Neural cell (in vitro differentiated cells): Measurements from ENCODE around the gene CAPZA2. TPM values are rescaled to one million over a fixed set of nuclear protein-coding genes. Genes with fewer than 3 reads are reported as not detected.

Experiments
- H2AFZ ChIP-seq: fragments of 200-600, 300-800 bp; sonication (generic), shearing (Covaris generic); 2 replicates; pipeline ENCODE4 v1.6.0; 2014; ENCODE audit warnings: low read depth, mild to moderate bottlenecking, antibody characterized with exemption, low read length, moderate library complexity
- H3F3A ChIP-seq: fragments of 200-600 bp; shearing (Covaris generic); 2 replicates; pipeline ENCODE4 v1.6.1; 2016; ENCODE audit warnings: mild to moderate bottlenecking, moderate library complexity, mixed read lengths, antibody characterized with exemption, low read length; ENCODE audit not compliant: insufficient read depth, poor library complexity, severe bottlenecking
- H3K27ac ChIP-seq: fragments of 200-600, 300-800 bp; sonication (generic), shearing (Covaris generic); 2 replicates; pipeline ENCODE4 v1.5.1; 2014; ENCODE audit warnings: mild to moderate bottlenecking, low read length, moderate library complexity
- H3K27me3 ChIP-seq: fragments of 300-800, 200-600 bp; sonication (generic), shearing (Covaris generic); 2 replicates; pipeline ENCODE4 v1.6.0; 2014; ENCODE audit warnings: mild to moderate bottlenecking, low read depth, low read length, moderate library complexity; ENCODE audit not compliant: insufficient read depth
- H3K36me3 ChIP-seq: fragments of 300-800, 200-600 bp; sonication (generic), shearing (Covaris generic); 2 replicates; pipeline ENCODE4 v1.5.1; 2014; ENCODE audit warnings: mild to moderate bottlenecking, antibody characterized with exemption, low read length, moderate library complexity; ENCODE audit not compliant: insufficient read depth
- H3K4me2 ChIP-seq: fragments of 300-800, 200-600 bp; sonication (generic), shearing (Covaris generic); 2 replicates; pipeline ENCODE4 v1.6.0; 2014; ENCODE audit warnings: mild to moderate bottlenecking, low read length
- H3K4me3 ChIP-seq: fragments of 300-800, 200-600 bp; sonication (generic), shearing (Covaris generic); 2 replicates; pipeline ENCODE4 v1.5.1; 2014; ENCODE audit warnings: mild to moderate bottlenecking, low read length, moderate library complexity
- H3K79me2 ChIP-seq: fragments of 200-600 bp; shearing (Covaris generic); replicated peaks from 2 replicates; pipeline ENCODE4 v1.6.0; 2014; ENCODE audit warnings: mild to moderate bottlenecking, low read length, moderate library complexity; ENCODE audit not compliant: insufficient read depth
- H3K9ac ChIP-seq: fragments of 300-800, 200-600 bp; sonication (generic), shearing (Covaris generic); 2 replicates; pipeline ENCODE4 v1.6.1; 2016; ENCODE audit warnings: mild to moderate bottlenecking, low read length, mixed read lengths
- H3K9me2 ChIP-seq: fragments of 200-600 bp; shearing (Covaris generic); 2 replicates; pipeline ENCODE4 v1.6.1; 2016; ENCODE audit warnings: mild to moderate bottlenecking, low read length, mixed read lengths; ENCODE audit not compliant: insufficient read depth
- H3K9me3 ChIP-seq: fragments of 200-600, 300-800 bp; sonication (generic), shearing (Covaris generic); 2 replicates; pipeline ENCODE4 v1.6.1; 2016; ENCODE audit warnings: mild to moderate bottlenecking, mixed run types, low read length, moderate library complexity, mixed read lengths
- H4K20me1 ChIP-seq: fragments of 200-600 bp; shearing (Covaris generic); 2 replicates; pipeline ENCODE4 v1.6.1; 2016; ENCODE audit warnings: mild to moderate bottlenecking, mixed run types; ENCODE audit not compliant: insufficient read depth
- EP300 ChIP-seq: fragments of 450-650 bp; conservative IDR thresholded peaks from 2 replicates; pipeline ENCODE4 v1.6.1; 2014; ENCODE audit warnings: antibody characterized with exemption, mild to moderate bottlenecking, moderate library complexity; ENCODE audit not compliant: poor library complexity, severe bottlenecking
- EZH2 ChIP-seq: fragments of 200-600, 300-800 bp; shearing (Covaris generic), sonication (generic); IDR thresholded peaks from 2 replicates; pipeline ENCODE4 v1.6.1; 2014; ENCODE audit warnings: antibody characterized with exemption, low read length, borderline replicate concordance, mild to moderate bottlenecking; ENCODE audit not compliant: insufficient read depth, poor library complexity, severe bottlenecking
- MXI1 ChIP-seq: fragments of 450-650 bp; conservative IDR thresholded peaks from 2 replicates; pipeline ENCODE4 v1.6.1; 2014; ENCODE audit warnings: antibody characterized with exemption, mild to moderate bottlenecking; ENCODE audit not compliant: poor library complexity, severe bottlenecking
- POLR2AphosphoS5 ChIP-seq: IDR thresholded peaks from 2 replicates; pipeline ENCODE4 v1.6.1; 2012
- RAD21 ChIP-seq: fragments of 450-650 bp; conservative IDR thresholded peaks from 2 replicates; pipeline ENCODE4 v1.6.1; 2014; ENCODE audit warnings: antibody characterized with exemption, mild to moderate bottlenecking, moderate library complexity
- REST ChIP-seq: IDR thresholded peaks from 2 replicates; pipeline ENCODE4 v1.6.1; 2012; ENCODE audit warnings: borderline replicate concordance
- SMC3 ChIP-seq: fragments of 450-650 bp; conservative IDR thresholded peaks from 2 replicates; pipeline ENCODE4 v1.6.1; 2014; ENCODE audit warnings: antibody characterized with exemption, mild to moderate bottlenecking, moderate library complexity; ENCODE audit not compliant: poor library complexity
- TAF1 ChIP-seq: IDR thresholded peaks from 2 replicates; pipeline ENCODE4 v1.6.1; 2012; ENCODE audit warnings: low read depth
- polyA plus RNA-seq: library from polyadenylated mRNA; depleted of rRNA; stranded (reverse); fragments of >200 nt; gene quantifications from 2 replicates; pipeline ENCODE4 v1.2.3, GENCODE V29; 2014
- TF ChIP-seq, protein P1 (sequence below): fragments of 450-650 bp; IDR thresholded peaks from 2 replicates; pipeline ENCODE4 v1.5.1; 2014; ENCODE audit warnings: antibody characterized with exemption, mild to moderate bottlenecking, moderate library complexity; ENCODE audit not compliant: poor library complexity, severe bottlenecking

Gene CAPZA2
- polyA plus RNA-seq, 1 donor from 2014 or later: 191 TPM

GRCh38 chr7:116832692-116833091 is 29.7 kb upstream of the CAPZA2 start:
- Histone ChIP-seq H2AFZ (no peak overlapping the region), H3K4me2 (no peak overlapping the region), H3K9ac (no peak overlapping the region), H3K36me3 (no peaks in the 10 kb centered on the region), H3K27ac (no peak overlapping the region), H3K27me3 (no peaks in the 10 kb centered on the region), H3K4me3 (no peak overlapping the region), H4K20me1 (no peaks in the 10 kb centered on the region), H3K9me2 (no peaks in the 10 kb centered on the region), H3K79me2 (no peaks in the 10 kb centered on the region), H3K9me3 (no peaks in the 10 kb centered on the region), H3F3A (no peaks in the 10 kb centered on the region)
- TF ChIP-seq REST (no peak), POLR2AphosphoS5 (no peak), RAD21 (no peak), SMC3 (no peak), TAF1 (no peak), EP300 (no peak), EZH2 (no peak), MXI1 (no peak)
- TF ChIP-seq, protein P1, sequence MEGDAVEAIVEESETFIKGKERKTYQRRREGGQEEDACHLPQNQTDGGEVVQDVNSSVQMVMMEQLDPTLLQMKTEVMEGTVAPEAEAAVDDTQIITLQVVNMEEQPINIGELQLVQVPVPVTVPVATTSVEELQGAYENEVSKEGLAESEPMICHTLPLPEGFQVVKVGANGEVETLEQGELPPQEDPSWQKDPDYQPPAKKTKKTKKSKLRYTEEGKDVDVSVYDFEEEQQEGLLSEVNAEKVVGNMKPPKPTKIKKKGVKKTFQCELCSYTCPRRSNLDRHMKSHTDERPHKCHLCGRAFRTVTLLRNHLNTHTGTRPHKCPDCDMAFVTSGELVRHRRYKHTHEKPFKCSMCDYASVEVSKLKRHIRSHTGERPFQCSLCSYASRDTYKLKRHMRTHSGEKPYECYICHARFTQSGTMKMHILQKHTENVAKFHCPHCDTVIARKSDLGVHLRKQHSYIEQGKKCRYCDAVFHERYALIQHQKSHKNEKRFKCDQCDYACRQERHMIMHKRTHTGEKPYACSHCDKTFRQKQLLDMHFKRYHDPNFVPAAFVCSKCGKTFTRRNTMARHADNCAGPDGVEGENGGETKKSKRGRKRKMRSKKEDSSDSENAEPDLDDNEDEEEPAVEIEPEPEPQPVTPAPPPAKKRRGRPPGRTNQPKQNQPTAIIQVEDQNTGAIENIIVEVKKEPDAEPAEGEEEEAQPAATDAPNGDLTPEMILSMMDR: no peak

DNA sequence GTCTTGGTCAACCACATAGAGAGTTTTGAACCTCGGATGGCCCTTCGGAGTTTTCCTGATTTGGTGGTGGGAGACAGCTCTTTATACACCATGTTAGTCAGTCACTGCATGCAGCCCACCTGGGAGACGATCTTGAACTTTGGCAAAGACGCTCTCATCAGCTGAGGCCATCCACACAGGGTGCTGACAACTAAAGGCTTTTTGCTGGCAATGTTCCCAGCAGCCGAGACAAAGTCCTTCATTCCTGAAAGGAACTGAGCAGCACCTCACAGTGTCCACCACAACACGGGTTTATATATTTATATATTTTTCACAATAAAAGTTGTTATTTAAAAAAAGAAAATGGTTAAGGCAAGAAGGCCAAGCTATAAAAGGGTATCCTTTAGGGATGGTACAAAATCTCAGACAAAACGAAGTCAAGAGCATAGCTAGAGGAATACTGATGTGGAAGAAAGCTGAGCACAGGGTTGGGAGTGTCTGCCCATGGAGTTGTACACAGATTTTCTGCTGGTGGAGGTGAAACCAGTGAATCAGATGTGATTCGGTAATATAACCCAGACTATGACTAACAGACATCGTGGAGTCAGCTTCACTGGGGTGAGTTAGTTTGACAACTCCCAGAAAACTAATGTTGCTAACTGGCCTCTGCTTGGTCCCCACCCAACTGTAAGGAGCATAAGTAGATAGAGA is 27.4 kb upstream of the CAPZA2 start:
- Histone ChIP-seq H3K27ac (no peak overlapping the region), H3K9ac (no peak overlapping the region), H3K9me3 (no peaks in the 10 kb centered on the region), H3K9me2 (no peaks in the 10 kb centered on the region), H2AFZ (no peak overlapping the region), H3K4me2 (no peak overlapping the region), H3K79me2 (no peaks in the 10 kb centered on the region), H3K36me3 (no peaks in the 10 kb centered on the region), H3K27me3 (no peaks in the 10 kb centered on the region), H4K20me1 (no peaks in the 10 kb centered on the region), H3F3A (no peaks in the 10 kb centered on the region), H3K4me3 (no peak overlapping the region)
- TF ChIP-seq MXI1 (no peak), EZH2 (no peak), RAD21 (no peak)
